Measurements from ENCODE around the gene FRMD7.
"Not testable (repeated sequence)": the region's sequence is repeated elsewhere in the genome, so short reads cannot be mapped to it uniquely, and the experiment has no call there.

The FRMD7 gene

DNA sequence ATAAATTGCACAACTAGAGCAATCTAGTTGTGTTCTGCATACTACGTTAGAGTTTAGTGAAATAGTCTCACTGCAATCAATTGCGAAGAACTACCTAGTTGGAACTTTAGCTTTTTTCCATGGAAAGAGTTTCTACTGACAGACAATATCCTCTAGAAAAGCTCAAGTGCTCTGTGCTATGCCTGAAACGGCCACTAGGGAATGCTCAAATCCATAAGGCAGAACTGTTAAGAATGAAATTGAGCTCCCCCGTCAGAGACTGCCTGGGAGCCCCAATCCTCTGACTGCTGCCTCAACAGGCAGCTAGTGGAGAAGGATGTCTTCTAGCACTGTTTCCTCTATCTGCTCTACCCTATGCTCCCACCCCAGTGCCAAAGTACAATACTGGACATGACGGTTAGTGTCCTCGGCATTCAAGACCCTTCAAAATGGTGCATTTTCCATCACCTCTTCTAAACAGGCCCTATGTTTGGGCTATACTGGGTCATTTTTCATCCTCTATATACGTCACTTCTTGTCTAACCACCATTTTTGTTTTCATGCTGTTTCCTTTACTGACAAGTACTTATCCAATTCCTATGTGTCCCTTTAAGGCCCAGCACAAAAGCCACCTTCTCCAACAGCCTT, 35.3 kb downstream of the FRMD7 start:
- peak; percentile 23 to 50 for DNase-seq

DNA sequence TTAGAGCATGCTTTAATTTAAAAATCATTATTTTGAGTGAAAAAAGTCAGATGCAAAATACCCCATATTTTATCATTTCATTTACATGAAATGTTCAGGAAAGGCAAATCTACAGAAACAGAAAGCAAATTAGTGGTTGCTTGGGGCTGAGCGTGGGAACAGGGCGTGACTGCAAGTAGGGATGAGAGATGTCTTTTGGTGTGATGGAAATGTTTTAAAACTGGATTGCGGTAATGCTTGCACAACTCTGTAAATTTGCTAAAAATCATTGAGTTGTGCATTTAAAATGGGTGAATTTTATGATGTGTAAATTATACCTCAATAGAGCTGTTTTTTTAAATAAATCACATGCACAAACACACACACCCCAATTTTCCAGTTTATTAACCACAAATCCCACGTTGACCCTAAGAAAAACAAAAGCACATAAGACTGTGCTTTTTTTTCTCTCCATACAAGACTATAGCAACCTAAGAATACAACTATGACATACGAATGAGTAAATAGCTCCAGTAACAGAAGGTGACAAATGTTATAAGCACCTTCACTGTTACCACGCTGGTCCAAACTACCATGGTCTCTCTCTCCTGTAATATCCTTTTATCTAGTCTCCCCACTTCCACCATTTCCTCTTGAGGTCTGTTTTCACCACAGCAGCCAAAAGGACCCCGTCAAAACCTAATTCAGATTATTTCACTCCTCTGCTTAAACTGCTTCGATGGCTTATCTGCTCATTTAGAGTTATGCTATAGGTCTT, 37.2 kb downstream of the FRMD7 start:
- DNase-seq: no peak

DNA sequence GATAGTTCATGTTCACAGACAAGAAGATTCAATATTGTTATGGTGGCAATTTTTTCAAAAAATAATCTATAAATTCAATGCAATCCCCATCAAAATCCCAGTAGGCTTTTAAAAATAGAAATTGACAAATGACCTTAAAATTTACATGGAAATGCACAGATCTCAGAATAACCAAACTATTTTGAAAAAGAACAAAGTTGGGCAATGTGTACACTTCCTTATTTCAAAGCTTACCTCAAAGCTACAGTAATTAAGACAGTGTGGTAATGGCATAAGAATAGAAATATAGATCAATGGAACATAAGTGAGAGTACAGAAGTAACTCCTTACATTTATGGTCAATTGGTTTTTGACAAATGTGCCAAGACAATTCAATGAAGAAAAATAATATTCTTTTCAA, 39.0 kb downstream of the FRMD7 start:
- no peak for DNase-seq

DNA sequence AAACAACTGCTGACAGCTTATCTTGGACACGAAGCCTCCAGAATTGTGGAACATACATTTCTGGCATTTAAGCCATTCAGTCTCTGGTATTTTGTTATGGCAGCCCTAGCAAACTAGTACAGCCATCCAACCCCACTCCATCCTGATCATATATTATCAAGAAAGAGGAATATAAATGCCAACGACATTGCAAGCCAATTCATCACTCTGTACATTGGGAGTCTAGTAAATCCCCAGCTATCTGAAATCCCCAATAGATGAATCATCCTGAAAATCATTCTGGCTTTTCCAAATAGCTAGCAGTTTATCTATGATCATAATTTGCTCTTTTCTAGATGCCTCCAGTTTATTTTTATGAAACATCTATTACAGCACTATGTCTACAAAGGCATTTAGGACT, 41.1 kb downstream of the FRMD7 start:
- no peak for DNase-seq

DNA sequence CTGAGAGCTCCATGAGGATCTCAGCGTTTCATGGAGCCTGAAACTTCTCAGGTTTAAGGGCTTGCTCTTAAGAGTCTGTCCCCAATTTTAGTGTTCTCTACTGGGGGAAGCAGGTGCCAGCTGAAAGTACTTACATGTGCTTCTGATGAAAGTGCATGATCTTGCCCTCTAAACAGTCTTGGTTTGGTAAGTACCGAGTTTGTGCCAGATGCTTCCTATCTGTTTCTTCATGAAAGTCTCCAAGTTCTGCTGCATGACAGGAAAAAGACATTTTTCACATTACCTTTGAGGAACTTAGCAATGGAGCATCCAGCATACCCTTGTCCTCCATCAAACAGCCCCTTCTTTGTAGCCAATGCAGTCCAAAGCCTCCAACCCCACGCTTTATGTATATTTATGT, 42.0 kb downstream of the FRMD7 start:
- no peak for DNase-seq

DNA sequence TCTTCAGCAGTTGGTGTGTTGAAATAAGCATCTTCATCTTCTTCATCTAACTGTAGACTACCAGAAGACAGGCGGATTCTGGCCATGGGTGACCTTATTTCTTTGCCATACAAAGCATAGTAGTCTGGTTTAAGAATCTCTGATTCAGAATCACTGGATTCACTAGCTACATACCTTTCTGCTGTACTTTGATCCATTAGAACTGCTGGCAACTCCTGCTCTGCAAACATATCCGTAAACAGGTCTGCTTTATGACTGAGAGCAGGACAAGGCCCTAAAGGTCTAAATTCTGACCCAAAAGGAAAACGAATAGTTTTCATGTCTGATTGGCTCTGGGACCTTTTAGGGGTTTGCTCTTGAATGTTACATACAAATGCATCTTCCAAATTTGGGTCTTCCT, 49.9 kb downstream of the FRMD7 start:
- DNase-seq: no peak

DNA sequence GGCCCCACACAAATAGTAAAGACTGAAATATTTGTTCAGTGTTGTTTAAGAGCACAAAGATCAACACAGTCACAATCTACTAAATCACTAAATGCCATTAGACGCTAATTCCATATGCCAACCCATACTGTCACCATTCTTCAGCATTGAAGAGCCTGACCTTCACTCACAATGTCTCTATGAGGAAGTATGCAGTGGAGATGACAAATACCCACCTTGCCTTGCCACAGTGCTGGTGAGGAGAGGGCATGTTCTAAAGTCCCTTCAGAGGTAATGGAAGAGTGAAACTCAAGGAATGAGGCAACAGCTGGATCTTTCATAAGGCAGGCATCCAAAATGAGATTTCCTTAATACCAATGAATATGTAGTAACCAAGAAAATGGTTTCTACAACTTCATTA, 50.4 kb downstream of the FRMD7 start:
- DNase-seq: no peak

DNA sequence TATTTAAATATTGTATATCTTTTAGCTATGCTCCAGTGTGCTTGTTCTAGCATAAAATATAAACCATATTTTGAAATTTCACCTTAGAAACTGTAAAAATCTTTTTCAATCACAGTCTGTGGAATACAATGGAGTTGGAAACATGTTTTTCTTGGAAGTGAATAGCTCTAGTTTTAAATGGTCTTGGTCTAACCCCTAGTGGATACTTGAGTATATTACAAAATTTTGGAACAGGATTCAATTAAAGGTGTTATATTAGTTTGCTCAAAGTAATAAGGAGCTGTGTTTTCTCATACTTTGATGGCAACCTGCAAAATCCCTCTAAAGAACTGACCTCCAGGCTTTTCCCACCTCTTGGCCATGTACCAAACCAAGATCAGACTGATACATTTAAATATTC, 56.6 kb downstream of the FRMD7 start:
- DNase-seq: no peak

DNA sequence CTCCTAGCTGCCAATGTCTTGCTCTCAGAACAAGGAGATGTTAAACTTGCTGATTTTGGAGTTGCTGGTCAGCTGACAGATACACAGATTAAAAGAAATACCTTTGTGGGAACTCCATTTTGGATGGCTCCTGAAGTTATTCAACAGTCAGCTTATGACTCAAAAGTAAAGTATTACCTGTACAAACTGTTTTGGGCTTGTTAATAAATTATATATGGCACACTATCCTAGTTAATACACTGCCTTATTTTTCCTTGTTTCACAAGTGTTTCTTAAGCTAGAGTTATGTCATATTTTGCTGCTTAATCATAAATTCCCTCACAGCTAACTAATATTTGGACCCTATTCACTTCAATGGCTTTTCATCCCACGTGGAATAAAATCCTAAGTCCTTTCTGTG, 59.4 kb downstream of the FRMD7 start:
- DNase-seq: no peak

DNA sequence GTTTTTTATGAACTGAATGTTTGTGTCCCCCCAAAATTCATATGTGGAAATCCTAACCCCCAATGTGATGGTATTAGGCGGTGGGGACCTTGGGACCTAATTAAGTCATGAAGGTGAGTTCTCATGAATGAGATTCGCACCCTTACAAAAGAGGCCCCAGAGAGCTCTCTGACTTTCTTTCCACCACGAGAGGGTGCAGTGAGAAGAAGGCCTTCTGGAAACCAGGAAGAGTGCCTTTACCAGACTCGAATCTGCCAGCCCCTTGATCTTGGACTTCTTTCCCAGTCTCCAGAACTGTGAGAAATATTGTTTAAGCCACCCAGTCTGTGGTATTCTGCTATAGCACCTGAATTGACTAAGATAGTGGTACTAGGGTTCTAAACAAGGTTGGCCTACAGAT, 64.0 kb downstream of the FRMD7 start:
- DNase-seq: no peak

DNA sequence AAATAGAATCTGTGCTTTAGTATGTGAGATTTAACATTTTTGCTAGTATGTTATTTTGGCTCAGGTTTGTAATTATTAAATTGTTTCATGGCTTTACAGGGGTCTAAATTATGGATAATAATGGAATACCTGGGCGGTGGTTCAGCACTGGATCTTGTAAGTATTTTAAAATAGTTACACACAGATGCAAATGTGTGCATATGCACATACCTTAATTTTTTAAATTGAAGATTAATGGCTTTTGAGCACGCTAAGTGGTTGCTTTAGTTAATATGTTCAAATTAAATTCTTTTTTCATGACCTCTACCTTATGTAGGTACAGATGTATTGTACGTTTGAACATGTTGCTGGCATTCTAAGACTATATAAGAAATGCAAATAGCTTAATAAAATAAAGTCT, 64.5 kb downstream of the FRMD7 start:
- DNase-seq: no peak

DNA sequence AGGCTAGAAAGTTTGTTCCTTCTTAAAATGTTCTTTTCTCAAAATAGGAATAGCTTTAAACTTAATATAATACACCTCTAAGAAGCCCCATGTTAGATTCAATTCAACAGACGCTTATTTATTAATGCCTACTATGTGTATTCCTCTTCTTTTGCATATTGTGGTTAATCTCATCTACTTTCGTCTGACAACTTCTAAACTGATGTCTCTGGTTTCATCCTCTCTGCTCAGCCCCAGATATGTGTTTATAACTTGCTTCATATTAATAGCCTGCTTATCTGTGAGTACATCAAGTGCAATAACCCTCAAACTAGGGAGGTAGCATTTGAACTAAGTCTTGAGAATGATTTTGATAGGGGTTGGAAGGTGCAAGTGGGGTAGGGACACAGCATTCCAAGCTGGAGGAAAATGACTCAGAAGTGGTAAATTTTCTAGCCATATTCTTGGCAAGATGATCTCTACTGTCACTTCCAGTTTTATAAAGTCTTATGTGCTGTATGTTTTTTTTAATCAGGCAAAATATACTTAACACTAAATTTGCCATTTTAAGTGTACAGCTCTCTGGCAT, 67.8 kb downstream of the FRMD7 start:
- DNase-seq: no peak

DNA sequence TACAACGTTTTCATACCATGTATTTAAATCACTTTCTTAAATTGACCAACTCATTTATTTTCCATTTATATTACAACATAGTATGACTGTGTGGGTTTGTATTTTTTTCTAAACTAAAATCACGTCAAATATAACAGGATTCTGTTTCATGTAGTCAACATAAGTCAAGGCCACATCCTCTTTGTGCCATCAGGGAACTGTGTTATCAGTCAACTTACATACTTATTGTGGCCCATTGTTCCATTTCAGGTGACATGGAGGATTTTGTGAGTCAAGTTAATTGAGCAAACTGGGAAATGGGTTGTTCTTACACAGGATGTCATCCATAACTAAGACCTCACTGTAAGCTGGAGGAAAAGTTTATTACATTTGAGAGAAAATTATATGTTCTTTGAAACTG, 68.8 kb downstream of the FRMD7 start:
- DNase-seq: no peak

DNA sequence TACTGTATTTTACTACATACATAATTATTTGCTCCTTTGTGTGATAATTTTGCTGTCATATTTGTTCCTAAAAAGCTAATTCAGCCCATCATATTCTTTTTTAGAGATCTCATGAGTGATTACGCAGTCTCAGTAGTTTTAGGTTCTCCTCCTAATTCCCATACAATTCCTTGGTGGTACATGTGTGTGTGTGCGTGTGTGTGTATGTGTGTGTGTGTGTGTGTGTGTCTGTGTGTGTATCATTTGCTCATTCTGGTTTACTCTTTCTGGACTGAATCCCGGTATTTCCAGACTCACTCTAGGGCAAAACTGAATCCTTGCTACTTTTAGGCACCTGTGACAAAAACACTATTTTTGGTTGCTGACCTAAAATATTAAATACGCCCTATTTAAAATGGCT, 69.8 kb downstream of the FRMD7 start:
- no peak for DNase-seq

DNA sequence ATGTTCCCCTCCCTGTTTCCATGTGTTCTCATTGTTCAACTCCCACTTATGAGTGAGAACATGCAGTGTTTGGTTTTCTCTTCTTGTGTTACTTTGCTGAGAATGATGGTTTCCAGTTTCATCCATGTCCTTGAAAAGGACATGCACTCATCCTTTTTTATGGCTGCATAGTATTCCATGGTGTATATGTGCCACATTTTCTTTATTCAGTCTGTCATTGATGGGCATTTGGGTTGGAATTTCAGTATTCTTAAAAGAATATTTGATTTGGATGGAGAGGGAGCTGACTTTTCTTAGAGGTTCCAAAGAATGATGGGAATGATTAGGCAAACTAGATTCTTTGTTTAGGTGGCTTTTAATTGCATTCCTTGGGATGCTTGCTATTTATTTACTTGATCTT, 76.0 kb downstream of the FRMD7 start:
- not testable (repeated sequence) for DNase-seq

DNA sequence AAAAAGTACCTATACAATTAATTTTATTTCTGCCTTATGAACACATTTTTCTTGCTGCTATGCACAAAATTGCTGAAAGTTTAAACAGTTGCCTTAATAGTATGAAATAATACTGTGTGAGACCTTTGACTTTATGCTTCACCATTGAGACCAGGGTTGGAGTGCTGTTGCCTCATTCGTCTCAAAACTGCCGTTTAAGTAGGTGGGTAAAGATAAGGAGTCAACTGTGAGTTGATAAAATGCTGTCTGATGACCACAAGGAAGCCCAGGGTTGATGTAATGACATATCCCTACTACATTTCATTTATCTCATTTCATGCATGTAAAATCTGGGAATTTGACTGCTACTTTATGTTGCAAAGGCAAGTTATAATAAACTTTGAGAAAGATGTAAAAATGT, 81.3 kb downstream of the FRMD7 start:
- DNase-seq: no peak

DNA sequence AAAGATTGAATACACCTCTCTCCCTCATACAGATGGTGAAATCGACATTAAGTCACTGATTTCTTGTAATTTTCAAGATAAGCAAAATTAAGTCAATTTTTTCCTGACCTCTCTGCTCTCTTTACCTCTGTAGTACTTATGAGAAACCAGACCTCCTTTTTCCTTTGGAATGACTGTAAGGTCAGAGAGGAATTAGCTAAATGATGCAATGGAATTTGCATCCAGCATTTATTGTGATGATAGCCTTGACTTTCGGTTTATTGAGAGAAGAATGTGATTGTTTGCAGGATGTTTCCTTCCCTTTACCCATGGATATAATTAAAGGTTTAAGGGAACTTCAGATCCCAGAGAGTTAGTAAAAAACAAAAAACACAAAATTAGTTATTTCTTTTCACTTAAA, 82.4 kb downstream of the FRMD7 start:
- no peak for DNase-seq

DNA sequence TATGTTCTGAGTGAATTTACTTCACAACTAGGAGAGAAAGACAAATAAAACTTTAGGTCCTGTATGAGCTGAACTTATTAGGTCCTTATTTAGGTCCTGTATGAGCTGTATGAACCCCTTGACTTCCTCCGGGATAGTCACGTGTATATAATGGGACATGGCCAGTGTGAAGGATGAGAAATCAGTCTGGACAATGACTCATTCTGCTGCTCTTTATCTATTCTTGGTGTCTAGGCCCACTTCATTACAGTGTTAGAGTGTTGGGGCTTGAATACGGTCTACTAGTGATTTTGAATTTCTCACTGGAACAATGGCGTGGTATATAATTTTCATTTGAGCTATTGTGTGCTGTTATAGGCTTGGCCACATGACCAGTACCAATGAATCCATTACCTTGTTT, 82.9 kb downstream of the FRMD7 start:
- no peak for DNase-seq

DNA sequence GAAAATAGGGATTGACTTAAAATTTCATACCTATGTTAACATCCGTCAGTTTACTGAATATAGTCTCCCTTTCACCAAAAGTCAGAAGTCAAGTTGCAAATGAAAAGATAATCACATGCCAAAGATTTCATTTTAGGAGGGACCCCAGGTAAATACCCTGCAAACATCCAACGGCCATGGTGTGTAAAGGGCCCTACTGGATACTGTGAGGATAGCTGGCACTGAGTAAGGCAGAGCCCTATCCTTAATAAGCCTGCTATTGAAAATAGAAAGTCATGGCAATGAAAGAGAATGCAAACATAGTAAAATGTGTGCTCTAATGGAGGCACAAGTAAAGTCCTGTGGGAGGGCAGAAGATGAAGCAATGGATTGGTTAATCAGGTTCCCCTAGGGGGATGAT, 83.8 kb downstream of the FRMD7 start:
- DNase-seq: no peak

DNA sequence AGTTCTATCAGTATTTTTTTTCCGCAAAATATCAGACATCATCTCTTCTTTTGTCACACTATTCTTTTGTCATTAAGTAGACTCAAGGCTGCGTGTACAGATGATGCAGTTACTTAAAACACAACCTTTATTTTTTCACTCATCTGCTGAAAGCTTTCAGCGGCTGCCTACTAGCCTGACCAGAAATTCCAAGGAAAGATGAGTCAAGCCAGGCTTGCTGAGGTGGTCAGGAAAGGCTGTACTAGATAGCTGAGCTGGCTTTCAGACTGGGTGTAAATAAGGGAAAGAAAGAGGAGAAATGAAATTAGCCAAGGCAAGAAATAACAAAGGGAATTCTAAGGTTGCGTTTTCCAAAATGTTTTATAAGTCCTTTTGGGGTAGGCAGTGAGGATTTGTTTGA, 86.8 kb downstream of the FRMD7 start:
- no peak for DNase-seq

DNA sequence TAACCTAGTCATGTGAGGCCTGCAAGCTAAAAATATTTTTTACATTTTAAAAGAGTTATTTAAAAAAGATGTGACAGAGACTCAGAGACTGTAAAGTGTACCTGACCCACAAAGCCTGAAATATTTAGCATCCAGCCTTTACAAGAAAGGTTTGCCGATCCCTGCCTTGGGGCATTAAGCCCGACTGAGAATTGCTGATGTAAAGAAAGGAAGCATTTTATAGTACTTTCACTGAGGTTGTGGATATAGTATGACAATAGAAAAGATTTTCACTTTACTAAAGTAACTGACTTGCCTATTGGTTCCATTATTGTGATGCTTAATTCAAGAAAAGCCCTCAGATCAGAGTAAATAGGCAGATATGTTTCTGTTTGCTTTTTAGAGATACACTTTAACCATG, 87.8 kb downstream of the FRMD7 start:
- no peak for DNase-seq

DNA sequence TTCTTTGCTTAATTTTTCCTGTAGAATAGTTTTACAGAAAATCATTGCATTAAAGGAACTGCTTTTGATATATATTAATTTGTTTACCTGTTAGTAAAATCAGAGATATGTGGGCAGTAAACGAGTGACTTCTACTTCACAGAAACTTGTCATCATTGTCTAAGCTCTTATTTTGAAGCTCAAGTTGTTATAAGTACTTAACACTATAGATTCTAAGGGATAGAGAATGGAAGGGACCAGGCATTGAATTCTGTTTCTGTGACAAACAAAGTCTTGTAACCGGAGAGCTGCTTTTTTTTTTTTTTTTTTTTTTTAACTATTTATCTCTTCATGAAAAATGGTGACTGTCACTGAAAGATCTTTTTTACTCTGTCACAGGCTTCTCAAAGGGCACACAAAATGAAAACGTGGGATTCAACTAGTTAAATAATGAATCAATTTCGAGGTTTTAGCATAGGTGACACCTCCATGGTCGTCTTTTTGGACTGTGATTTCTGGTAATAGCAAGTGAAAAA, 90.3 kb downstream of the FRMD7 start:
- DNase-seq: no peak

DNA sequence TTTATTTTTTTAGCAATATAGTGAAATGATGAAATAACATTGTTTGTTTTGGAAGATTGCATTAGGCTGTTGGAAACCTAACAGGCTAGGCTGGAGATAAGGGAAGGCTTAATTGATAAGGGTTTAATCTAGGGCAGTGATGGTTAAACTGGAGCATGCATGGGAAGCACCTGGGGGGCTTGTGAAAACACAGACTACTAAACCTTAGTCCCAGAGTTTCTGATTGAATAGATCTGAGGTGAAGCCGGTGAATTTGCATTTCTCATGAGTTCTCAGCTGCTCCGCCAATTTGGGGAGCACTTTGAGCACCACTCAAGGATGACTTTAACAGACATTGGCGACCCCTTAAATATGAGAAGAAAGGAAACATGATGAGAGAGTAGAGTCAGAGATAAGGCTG, 93.2 kb downstream of the FRMD7 start:
- no peak for DNase-seq

DNA sequence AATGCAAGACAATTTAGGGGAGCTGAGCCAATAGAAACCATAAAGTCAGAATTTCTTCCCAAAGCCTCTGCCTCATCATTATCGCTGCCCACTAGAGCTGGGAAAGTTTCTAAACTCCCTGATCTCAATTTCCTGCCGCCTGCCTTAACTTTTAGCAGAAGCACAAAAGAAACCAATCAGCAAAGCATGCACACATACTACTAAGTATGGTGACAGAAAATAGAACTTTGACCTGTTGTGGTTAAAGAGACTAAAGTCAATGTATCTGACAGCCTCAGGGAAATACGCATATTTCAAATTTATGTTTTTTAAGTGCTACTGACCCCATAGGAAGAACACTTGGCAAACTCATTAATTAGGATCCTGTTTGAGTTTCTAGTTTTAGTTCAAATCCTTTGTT, 94.7 kb downstream of the FRMD7 start:
- no peak for DNase-seq

DNA sequence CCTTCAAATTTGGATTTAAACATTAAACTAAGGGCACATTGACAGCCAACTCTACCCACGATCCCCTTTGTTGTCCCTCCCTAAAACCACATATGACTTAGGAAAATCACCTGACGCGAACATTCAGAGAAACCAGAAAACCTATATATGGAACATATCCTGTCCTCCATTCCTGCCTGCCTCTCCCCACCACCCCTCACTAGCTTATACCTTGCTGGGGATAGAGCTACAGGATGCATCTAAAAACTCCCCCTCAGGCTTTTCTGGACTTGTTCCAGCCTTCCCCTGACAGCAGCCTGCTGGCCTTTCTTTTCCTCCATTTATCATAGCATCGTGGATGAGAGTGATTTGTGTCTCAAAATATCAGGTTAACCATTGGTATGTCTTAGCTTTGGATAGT, 96.0 kb downstream of the FRMD7 start:
- DNase-seq: no peak
